ENCODE data around the gene DIDO1.
A peak's percentile ranks its signal among the peaks of the same experiment; 100 is the strongest.

DIDO1 gene

DNA sequence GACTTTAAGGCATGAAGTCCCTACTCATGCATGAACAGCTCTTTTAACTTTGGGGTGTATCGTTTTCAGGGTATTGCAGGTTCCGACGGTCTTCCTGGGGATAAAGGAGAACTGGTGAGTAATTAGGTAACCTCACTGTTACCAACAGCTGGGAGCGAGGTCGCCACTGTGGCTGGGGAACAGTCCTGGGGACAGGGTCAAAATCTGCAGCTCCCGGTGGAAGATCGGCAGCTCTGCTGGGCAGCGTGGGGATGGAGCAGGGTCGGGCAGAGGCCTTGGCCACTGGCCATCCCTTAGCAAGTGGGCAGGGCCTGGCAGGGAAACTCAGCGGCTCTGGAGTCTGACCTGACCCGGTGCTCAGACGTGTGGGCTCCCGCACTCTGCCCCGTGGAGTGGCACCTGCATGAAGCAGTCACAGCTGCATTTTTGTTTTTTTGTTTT is 93.3 kb downstream of the DIDO1 start:
- peak overlapping the region; percentile 65 for H3K4me3 ChIP-seq

DNA sequence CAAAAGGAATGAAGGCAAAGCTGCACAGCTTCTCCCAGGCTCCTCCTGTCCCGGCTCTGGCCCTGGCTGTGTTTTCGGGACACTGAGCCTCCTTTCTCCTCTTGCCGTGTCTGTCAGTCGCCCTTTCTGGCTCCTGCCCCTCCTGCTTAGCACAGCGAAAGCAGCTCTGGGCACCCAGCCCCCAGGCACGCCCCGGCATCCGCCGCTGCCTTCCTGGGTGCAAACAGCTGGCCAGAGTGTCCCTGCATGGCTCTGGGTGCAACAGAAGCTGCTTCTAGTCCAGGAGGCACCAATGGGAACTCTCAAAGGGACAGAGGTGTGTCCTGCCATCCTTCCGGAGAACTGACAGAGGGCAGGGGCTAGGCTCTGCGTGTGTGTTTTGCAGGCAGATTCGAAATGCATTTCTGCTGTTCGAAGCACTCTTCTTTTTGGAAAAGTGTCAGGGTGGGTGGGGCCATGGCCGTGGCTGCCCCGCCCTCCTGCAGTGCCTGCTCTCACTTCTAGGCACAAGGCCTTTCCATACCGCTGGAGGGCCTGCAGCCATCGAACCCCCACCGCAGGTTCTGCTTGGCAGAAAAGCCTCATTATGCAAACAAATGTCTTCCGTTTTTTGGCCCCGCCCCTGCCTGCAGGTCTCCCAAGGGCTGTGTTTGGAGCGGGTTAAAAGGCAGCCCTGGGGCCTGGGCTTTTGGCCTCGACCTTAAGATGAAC is 93.9 kb downstream of the DIDO1 start:
- Histone ChIP-seq H4K20me1 (no peaks in the 10 kb centered on the region), H3K9ac (peak overlapping the region; percentile 74), H3K4me3 (peak overlapping the region; percentile 65), H3K27me3 (0 out of 2 replicates have a peak, but pooled peaks cover 4% of the 10 kb centered on the region), H3K9me3 (no peaks in the 10 kb centered on the region), H3K27ac (peak overlapping the region; percentile 93), H3K4me2 (peak overlapping the region; percentile 98), H3K4me1 (peaks cover 98% of the 10 kb centered on the region), H3K36me3 (peaks cover 38% of the 10 kb centered on the region)
- TF ChIP-seq Cebpa-rat (IDR thresholded peaks at IDR 0.05), result no peak

More for the DNA sequence above, 93.3 kb downstream of the DIDO1 start:
- Histone ChIP-seq H3K36me3 (peaks cover 34% of the 10 kb centered on the region), H3K4me1 (peaks cover 98% of the 10 kb centered on the region), H3K27ac (peak overlapping the region; percentile 93), H4K20me1 (no peaks in the 10 kb centered on the region), H3K9me3 (no peaks in the 10 kb centered on the region), H3K27me3 (0 out of 2 replicates have a peak, but pooled peaks cover 4% of the 10 kb centered on the region), H3K4me2 (peak overlapping the region; percentile 98), H3K9ac (peak overlapping the region; percentile 70)
- no peak for TF ChIP-seq Cebpa-rat (IDR thresholded peaks at IDR 0.05)

DNA sequence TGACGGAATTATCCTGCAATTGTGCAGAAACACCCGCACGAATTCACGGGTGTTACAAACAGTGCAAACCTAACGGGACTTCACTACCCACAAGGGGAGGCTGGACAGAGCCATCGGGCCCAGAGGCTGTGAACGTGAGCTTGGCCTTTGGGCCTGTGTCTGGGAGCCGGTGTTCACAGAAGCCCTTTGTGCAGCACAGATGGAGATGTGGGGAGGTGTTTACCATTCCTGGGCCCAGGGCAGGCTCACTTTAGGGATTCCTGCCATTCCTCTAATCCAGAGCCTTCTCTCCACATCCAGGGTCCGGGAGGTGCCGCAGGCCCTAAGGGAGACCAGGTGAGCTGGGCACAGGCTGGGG is 94.5 kb downstream of the DIDO1 start:
- Histone ChIP-seq H3K36me3 (peaks cover 36% of the 10 kb centered on the region), H3K9me3 (no peaks in the 10 kb centered on the region), H3K27ac (peak overlapping the region; percentile 93), H3K4me1 (peaks cover 98% of the 10 kb centered on the region), H3K4me3 (peak overlapping the region; percentile 65), H3K9ac (peak overlapping the region; percentile 74), H3K27me3 (0 out of 2 replicates have a peak, but pooled peaks cover 4% of the 10 kb centered on the region), H3K4me2 (peak overlapping the region; percentile 98), H4K20me1 (no peaks in the 10 kb centered on the region)
- TF ChIP-seq Cebpa-rat (IDR thresholded peaks at IDR 0.05), result no peak

DNA sequence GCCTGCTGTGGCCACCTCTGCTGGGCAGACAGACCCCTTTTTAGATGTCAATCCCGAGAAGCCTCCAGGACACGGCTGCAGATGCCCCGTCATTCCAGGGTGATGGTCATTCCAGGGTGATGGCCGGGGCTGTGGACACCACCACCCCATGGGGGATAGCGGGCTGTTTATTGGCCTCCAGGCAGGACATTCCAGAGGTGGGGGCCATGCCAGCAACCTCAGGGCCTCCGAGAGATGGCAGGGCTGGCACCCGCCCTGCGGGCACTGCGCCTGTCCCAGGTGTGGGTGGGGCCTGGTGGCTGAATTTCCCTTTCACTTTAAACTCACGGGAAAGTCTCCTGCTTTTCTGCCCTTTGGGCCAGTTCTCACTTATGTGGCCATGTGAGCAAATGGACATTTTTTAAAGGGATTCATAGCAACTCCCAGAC is 94.9 kb downstream of the DIDO1 start:
- H4K20me1 ChIP-seq, result no peaks in the 10 kb centered on the region
- peak overlapping the region; percentile 65 for H3K4me3 ChIP-seq
- peak overlapping the region; percentile 74 for H3K9ac ChIP-seq
- H3K9me3 ChIP-seq, result no peaks in the 10 kb centered on the region
- H3K36me3 ChIP-seq, result peaks cover 35% of the 10 kb centered on the region
- H3K4me1 ChIP-seq, result peaks cover 98% of the 10 kb centered on the region
- peak overlapping the region; percentile 93 for H3K27ac ChIP-seq
- TF ChIP-seq Cebpa-rat (IDR thresholded peaks at IDR 0.05), result no peak
- 0 out of 2 replicates have a peak, but pooled peaks cover 4% of the 10 kb centered on the region for H3K27me3 ChIP-seq
- H3K4me2 ChIP-seq, result peak overlapping the region; percentile 98

DNA sequence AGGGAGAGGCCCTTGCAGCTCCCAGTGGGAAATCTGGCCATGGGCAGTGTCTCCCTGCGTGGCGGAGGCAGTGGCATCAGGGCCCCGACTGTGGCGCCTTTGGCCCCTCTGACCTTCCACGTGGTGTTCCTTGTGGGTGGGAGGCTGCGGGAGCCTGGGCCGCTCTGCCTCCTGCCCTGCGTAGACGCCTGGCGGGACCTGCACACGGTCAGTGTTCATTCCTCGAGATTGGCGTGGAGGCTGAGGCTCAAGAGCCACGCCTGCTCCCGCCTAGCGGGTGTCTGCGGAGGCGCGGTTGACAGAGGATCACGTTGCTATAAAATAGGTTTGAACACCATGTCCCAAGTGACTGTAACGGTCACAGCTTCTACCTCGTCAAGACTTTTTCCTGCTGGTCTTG is 95.5 kb downstream of the DIDO1 start:
- H3K4me2 ChIP-seq, result peak overlapping the region; percentile 98
- H4K20me1 ChIP-seq, result peaks cover 4% of the 10 kb centered on the region
- H3K9ac ChIP-seq, result peak overlapping the region; percentile 74
- no peak for TF ChIP-seq Cebpa-rat (IDR thresholded peaks at IDR 0.05)
- H3K9me3 ChIP-seq, result no peaks in the 10 kb centered on the region
- H3K4me1 ChIP-seq, result peaks cover 98% of the 10 kb centered on the region
- H3K36me3 ChIP-seq, result peaks cover 29% of the 10 kb centered on the region
- H3K4me3 ChIP-seq, result peak overlapping the region; percentile 65
- peak overlapping the region; percentile 93 for H3K27ac ChIP-seq
- H3K27me3 ChIP-seq, result 0 out of 2 replicates have a peak, but pooled peaks cover under 1% of the 10 kb centered on the region

DNA sequence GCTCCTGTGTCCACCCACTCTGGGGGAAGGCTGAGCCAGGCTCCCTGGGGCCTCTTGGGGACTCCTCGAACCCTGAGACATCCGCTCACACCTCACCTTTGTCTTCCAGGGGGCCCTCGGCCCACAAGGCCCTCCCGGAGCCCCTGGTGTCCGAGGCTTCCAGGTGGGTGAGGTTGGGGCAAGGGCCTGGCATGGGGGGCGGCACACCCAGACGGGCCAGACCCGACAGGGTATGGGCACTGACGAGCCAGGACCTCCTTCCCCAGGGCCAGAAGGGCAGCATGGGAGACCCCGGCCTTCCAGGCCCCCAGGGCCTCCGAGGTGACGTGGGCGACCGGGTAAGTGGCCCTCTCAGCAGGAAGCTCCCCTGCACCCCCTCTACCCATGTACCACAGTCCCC is 96.1 kb downstream of the DIDO1 start:
- peaks cover 98% of the 10 kb centered on the region for H3K4me1 ChIP-seq
- H3K27ac ChIP-seq, result peak overlapping the region; percentile 97

DNA sequence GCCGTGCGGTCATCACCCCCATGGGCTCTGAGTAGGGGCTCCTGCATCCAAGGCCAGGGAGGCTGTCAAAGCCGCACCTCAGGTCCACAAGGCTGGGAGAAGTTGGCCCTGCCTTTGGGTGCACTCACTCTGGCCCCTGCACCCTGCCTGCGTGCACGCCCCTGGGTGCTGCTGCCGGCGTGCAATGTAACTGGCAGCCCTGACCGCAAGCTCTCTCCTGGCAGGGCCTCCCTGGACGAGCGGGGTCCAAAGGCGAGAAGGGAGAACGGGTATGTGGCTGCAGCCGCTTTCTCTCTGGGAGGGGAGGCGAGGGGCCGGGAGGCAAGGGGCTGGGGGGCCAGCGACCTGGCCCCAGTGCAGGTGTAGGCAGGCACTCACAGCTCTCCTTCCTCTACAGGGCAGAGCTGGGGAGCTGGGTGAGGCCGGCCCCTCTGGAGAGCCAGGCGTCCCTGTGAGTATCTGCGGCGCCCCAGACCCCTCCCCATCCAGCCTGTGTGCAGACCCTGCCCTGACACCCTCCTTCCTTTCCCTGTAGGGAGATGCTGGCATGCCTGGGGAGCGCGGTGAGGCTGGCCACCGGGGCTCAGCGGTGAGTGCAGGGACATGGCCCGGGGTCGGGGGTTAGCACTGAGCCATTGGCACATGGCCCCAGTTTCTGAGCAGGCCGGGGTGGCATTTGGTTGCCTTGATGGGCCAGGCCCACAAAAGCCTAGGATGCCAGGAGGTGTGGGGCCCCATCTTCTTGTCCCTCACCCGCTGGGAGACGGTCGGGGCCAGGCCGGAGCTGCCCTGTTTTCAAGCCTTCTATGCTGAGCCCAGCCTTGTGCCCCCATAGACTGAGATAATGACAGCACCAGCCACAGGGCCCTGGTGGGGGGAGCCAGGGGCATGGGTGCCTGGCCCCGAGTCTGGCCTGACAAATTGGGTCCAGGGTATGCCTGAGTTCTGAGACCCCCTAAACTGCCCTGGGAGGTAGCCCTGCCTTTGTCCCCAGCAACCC is 96.8 kb downstream of the DIDO1 start:
- peak overlapping the region; percentile 89 for H3K9ac ChIP-seq
- H3K27ac ChIP-seq, result peak overlapping the region; percentile 97

More for the DNA sequence above, 96.1 kb downstream of the DIDO1 start:
- Histone ChIP-seq H3K9me3 (no peaks in the 10 kb centered on the region), H3K4me2 (peak overlapping the region; percentile 95), H3K9ac (peak overlapping the region; percentile 89), H3K27me3 (no peaks in the 10 kb centered on the region), H3K36me3 (peaks cover 24% of the 10 kb centered on the region; the same call in 1 of the 2 replicates), H3K4me3 (peak overlapping the region; percentile 67), H4K20me1 (peaks cover 10% of the 10 kb centered on the region)
- TF ChIP-seq Cebpa-rat (IDR thresholded peaks at IDR 0.05), result no peak

DNA sequence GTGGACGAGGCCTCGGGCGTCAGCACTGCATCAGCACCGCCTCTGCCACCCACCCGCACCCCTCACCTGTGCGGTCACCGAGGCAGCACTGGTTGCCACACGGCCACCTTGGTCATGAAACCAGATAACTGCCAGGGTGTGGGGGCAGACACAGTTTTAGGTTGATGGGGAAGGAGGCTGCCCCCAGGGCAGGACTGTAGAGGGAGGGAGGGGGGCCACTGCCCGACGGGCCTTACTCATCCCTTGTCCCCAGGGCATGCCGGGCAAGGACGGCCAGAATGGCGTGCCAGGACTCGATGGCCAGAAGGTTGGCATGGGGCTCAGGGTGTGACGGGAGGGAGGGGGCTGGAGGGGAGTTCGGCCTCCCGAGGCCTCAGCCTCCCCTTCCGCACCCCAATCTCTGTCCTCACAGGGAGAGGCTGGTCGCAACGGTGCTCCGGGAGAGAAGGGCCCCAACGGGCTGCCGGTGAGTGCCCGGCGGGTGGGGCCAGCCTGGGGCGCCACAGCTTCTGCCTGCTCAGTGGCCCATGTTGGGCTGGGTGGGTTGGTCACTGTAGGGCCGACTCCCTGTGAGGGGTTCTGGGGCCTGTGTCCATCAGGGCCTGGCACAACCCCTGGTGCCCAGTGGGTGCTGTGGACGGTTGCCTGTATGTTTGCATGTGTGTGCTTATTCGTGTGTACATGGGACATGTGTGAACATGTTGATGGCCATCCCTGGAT is 97.6 kb downstream of the DIDO1 start:
- Histone ChIP-seq H3K4me2 (peak overlapping the region; percentile 95), H3K4me1 (peaks cover 96% of the 10 kb centered on the region), H3K27ac (peak overlapping the region; percentile 97), H3K9ac (peak overlapping the region; percentile 89; the same call in 1 of the 2 replicates), H3K4me3 (no peak overlapping the region), H4K20me1 (peaks cover 22% of the 10 kb centered on the region), H3K36me3 (peaks cover 24% of the 10 kb centered on the region; the same call in 1 of the 2 replicates), H3K9me3 (no peaks in the 10 kb centered on the region), H3K27me3 (no peaks in the 10 kb centered on the region)
- TF ChIP-seq Cebpa-rat (IDR thresholded peaks at IDR 0.05), result no peak

More for the DNA sequence above, 96.8 kb downstream of the DIDO1 start:
- Histone ChIP-seq H3K36me3 (peaks cover 24% of the 10 kb centered on the region; the same call in 1 of the 2 replicates), H3K9me3 (no peaks in the 10 kb centered on the region), H3K27me3 (no peaks in the 10 kb centered on the region), H4K20me1 (peaks cover 14% of the 10 kb centered on the region), H3K4me2 (peak overlapping the region; percentile 95), H3K4me1 (peaks cover 96% of the 10 kb centered on the region), H3K4me3 (peak overlapping the region; percentile 67)
- no peak for TF ChIP-seq Cebpa-rat (IDR thresholded peaks at IDR 0.05)

DNA sequence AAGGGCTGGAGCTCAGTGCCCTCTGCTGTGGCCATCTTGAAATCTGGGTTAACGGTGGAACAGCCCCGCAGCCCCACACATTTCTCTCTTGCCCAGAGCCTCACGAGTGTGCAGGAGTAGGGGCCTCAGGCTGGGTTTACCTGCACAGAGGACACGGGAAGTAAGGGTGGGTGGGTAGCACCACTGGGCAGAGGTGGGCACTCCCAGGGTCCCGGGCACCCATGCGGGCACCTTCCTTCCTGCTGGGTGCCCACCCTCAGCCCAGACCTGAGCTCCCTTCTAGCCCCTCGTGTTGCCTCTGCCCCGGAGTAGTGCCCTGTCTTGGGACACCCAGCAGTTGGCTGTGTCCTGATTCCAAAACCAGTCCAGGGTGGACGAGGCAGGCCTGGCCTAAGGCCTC is 98.3 kb downstream of the DIDO1 start:
- H3K9ac ChIP-seq, result no peak overlapping the region
- H3K4me2 ChIP-seq, result peak overlapping the region; percentile 95
- H4K20me1 ChIP-seq, result peaks cover 28% of the 10 kb centered on the region
- H3K27ac ChIP-seq, result peak overlapping the region; percentile 26; the same call in 1 of the 2 replicates
- H3K9me3 ChIP-seq, result no peaks in the 10 kb centered on the region
- no peak overlapping the region for H3K4me3 ChIP-seq
- TF ChIP-seq Cebpa-rat (IDR thresholded peaks at IDR 0.05), result no peak
- no peaks in the 10 kb centered on the region for H3K27me3 ChIP-seq
- H3K4me1 ChIP-seq, result peaks cover 96% of the 10 kb centered on the region
- H3K36me3 ChIP-seq, result peaks cover 24% of the 10 kb centered on the region; the same call in 1 of the 2 replicates
